ENCODE data around the gene ZNF350. TPM values are rescaled to one million over a fixed set of nuclear protein-coding genes. Genes with fewer than 3 reads are reported as not detected.

The ZNF350 gene
- total and polyA plus RNA-seq, 2 of the 13 experiments (the other 11 are each of a cell fraction or from before 2014, with no cell fraction given) = 3.7 to 6.9 TPM

DNA sequence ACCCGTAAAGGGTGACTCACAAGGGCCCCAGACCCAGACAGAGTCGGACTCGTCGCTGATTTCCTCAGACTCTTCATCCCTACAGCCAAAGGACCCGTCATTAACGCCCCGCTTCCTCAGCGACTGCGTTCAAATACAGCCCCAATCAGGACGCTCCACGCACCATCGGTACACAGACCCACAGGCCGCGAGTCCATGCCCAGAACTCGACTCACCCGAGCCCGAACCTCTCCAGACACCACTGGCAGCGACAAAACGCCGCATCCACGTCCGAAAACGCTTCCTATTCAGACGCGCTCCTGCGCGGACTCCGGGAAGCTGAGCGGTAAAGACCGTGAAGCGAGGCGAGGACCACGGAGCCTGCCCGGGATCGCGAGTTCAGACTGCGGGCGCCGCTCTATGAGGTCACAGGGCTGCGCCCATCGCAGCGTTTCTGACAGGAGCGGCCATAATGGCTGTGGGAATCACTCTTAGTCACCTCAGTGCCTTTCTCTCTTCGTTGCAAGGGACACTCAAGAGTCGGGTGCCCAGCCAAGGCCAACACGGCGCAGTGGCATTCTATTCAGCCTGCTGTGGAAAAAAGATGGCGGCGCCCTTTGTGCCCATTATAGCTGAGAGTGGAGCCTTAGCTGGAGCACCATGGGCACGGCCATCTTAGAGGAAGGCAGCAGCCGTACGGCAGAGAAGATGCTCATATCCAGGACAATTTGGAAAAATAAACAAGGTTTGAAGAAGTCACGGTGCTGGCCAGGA, 41.6 kb upstream of the ZNF350 start, which contains the start of gene ZNF614 (continued):
- TF ChIP-seq, protein P1, sequence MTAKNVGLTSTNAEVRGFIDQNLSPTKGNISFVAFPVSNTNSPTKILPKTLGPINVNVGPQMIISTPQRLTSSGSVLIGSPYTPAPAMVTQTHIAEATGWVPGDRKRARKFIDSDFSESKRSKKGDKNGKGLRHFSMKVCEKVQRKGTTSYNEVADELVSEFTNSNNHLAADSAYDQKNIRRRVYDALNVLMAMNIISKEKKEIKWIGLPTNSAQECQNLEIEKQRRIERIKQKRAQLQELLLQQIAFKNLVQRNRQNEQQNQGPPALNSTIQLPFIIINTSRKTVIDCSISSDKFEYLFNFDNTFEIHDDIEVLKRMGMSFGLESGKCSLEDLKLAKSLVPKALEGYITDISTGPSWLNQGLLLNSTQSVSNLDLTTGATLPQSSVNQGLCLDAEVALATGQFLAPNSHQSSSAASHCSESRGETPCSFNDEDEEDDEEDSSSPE (CRISPR knock-in tag; IDR thresholded peaks at IDR 0.05) = 0 out of 2 replicates have a peak, but pooled peaks have one; percentile 14
- TF ChIP-seq SMYD3 (CRISPR knock-in tag; IDR thresholded peaks at IDR 0.05) = peak; percentile 92
- TF ChIP-seq, protein P2, sequence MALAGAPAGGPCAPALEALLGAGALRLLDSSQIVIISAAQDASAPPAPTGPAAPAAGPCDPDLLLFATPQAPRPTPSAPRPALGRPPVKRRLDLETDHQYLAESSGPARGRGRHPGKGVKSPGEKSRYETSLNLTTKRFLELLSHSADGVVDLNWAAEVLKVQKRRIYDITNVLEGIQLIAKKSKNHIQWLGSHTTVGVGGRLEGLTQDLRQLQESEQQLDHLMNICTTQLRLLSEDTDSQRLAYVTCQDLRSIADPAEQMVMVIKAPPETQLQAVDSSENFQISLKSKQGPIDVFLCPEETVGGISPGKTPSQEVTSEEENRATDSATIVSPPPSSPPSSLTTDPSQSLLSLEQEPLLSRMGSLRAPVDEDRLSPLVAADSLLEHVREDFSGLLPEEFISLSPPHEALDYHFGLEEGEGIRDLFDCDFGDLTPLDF (CRISPR knock-in tag; IDR thresholded peaks at IDR 0.05) = peak; percentile 74
- 0 out of 2 replicates have a peak, but pooled peaks have one; percentile 37 for TF ChIP-seq ZNF761 (CRISPR knock-in tag; conservative IDR thresholded peaks at IDR 0.05)
- TF ChIP-seq HOXD1 (CRISPR knock-in tag; IDR thresholded peaks at IDR 0.05) = no peak
- TF ChIP-seq ZNF776 (CRISPR knock-in tag; IDR thresholded peaks at IDR 0.05) = no peak
- peak; percentile 92 for TF ChIP-seq HNRNPLL (IDR thresholded peaks at IDR 0.05; ENCODE audit: low read depth, low read length, poor library complexity, severe bottlenecking)
- TF ChIP-seq MLLT10 (CRISPR knock-in tag; IDR thresholded peaks at IDR 0.05) = no peak
- TF ChIP-seq, protein P3, sequence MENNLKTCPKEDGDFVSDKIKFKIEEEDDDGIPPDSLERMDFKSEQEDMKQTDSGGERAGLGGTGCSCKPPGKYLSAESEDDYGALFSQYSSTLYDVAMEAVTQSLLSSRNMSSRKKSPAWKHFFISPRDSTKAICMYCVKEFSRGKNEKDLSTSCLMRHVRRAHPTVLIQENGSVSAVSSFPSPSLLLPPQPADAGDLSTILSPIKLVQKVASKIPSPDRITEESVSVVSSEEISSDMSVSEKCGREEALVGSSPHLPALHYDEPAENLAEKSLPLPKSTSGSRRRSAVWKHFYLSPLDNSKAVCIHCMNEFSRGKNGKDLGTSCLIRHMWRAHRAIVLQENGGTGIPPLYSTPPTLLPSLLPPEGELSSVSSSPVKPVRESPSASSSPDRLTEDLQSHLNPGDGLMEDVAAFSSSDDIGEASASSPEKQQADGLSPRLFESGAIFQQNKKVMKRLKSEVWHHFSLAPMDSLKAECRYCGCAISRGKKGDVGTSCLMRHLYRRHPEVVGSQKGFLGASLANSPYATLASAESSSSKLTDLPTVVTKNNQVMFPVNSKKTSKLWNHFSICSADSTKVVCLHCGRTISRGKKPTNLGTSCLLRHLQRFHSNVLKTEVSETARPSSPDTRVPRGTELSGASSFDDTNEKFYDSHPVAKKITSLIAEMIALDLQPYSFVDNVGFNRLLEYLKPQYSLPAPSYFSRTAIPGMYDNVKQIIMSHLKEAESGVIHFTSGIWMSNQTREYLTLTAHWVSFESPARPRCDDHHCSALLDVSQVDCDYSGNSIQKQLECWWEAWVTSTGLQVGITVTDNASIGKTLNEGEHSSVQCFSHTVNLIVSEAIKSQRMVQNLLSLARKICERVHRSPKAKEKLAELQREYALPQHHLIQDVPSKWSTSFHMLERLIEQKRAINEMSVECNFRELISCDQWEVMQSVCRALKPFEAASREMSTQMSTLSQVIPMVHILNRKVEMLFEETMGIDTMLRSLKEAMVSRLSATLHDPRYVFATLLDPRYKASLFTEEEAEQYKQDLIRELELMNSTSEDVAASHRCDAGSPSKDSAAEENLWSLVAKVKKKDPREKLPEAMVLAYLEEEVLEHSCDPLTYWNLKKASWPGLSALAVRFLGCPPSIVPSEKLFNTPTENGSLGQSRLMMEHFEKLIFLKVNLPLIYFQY (CRISPR knock-in tag; IDR thresholded peaks at IDR 0.05; ENCODE audit: borderline replicate concordance) = peak; percentile 45; the same call in 1 of the 2 replicates
- TF ChIP-seq ZNF746 (CRISPR knock-in tag; IDR thresholded peaks at IDR 0.05) = no peak
- TF ChIP-seq SPEN (CRISPR knock-in tag; IDR thresholded peaks at IDR 0.05; ENCODE audit: low read depth) = peak; percentile 90
- peak; percentile 90 for TF ChIP-seq TGIF2 (CRISPR knock-in tag; IDR thresholded peaks at IDR 0.05)
- no peak; the same call in 1 of the 2 replicates for TF ChIP-seq HDAC2 (CRISPR knock-in tag; IDR thresholded peaks at IDR 0.05)
- TF ChIP-seq LCORL (IDR thresholded peaks at IDR 0.05) = no peak
- peak; percentile 81 for TF ChIP-seq LCORL (CRISPR knock-in tag; IDR thresholded peaks at IDR 0.05)
- 0 out of 2 replicates have a peak, but pooled peaks have one; percentile 51 for TF ChIP-seq WIZ (CRISPR knock-in tag; IDR thresholded peaks at IDR 0.05)
- TF ChIP-seq, protein P4, sequence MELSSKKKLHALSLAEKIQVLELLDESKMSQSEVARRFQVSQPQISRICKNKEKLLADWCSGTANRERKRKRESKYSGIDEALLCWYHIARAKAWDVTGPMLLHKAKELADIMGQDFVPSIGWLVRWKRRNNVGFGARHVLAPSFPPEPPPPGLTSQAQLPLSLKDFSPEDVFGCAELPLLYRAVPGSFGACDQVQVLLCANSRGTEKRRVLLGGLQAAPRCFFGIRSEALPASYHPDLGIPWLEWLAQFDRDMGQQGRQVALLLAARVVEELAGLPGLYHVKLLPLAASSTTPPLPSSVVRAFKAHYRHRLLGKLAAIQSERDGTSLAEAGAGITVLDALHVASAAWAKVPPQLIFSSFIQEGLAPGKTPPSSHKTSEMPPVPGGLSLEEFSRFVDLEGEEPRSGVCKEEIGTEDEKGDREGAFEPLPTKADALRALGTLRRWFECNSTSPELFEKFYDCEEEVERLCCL (CRISPR knock-in tag; IDR thresholded peaks at IDR 0.05; ENCODE audit: borderline replicate concordance) = no peak
- TF ChIP-seq, protein P5, sequence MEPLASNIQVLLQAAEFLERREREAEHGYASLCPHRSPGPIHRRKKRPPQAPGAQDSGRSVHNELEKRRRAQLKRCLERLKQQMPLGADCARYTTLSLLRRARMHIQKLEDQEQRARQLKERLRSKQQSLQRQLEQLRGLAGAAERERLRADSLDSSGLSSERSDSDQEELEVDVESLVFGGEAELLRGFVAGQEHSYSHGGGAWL (CRISPR knock-in tag; IDR thresholded peaks at IDR 0.05) = peak; percentile 45; the same call in 1 of the 2 replicates
- TF ChIP-seq, protein P6, sequence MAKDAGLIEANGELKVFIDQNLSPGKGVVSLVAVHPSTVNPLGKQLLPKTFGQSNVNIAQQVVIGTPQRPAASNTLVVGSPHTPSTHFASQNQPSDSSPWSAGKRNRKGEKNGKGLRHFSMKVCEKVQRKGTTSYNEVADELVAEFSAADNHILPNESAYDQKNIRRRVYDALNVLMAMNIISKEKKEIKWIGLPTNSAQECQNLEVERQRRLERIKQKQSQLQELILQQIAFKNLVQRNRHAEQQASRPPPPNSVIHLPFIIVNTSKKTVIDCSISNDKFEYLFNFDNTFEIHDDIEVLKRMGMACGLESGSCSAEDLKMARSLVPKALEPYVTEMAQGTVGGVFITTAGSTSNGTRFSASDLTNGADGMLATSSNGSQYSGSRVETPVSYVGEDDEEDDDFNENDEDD (CRISPR knock-in tag; IDR thresholded peaks at IDR 0.05; ENCODE audit: borderline replicate concordance) = no peak; the same call in 1 of the 2 replicates
- peak; percentile 92 for TF ChIP-seq ZFY (CRISPR knock-in tag; IDR thresholded peaks at IDR 0.05)

Data from HepG2 (cell line).